Measurements from ENCODE around the gene CREBZF.
"Not testable (repeated sequence)": the region's sequence is repeated elsewhere in the genome, so short reads cannot be mapped to it uniquely, and the experiment has no call there.

The CREBZF gene

DNA sequence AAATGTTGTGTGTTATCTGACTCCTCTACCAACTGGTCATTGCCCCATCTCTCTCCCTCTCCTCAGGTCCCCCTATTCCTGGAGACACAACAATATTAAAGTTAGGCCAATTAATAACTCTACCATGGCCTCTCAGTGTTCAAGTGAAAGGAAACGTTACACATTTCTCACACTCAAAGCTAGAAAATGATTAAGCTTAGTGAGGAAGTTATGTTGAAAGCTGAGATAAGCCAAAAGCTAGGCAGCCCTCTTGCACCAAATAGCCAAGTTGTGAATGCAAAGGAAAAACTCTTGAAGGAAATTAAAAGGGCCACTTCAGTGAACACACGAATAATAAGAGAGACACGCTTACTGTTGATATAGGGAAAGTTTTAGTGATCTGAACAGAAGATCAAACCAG lies 44.7 kb downstream of the CREBZF start:
- no peak overlapping the region for H3K4me3 ChIP-seq (ENCODE audit: low read length)
- TF ChIP-seq, protein P1, sequence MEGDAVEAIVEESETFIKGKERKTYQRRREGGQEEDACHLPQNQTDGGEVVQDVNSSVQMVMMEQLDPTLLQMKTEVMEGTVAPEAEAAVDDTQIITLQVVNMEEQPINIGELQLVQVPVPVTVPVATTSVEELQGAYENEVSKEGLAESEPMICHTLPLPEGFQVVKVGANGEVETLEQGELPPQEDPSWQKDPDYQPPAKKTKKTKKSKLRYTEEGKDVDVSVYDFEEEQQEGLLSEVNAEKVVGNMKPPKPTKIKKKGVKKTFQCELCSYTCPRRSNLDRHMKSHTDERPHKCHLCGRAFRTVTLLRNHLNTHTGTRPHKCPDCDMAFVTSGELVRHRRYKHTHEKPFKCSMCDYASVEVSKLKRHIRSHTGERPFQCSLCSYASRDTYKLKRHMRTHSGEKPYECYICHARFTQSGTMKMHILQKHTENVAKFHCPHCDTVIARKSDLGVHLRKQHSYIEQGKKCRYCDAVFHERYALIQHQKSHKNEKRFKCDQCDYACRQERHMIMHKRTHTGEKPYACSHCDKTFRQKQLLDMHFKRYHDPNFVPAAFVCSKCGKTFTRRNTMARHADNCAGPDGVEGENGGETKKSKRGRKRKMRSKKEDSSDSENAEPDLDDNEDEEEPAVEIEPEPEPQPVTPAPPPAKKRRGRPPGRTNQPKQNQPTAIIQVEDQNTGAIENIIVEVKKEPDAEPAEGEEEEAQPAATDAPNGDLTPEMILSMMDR (IDR thresholded peaks at IDR 0.05; ENCODE audit: insufficient read depth, low read depth, low read length, missing control alignments), result no peak
- DNase-seq (ENCODE audit: low read depth), result no peak

DNA sequence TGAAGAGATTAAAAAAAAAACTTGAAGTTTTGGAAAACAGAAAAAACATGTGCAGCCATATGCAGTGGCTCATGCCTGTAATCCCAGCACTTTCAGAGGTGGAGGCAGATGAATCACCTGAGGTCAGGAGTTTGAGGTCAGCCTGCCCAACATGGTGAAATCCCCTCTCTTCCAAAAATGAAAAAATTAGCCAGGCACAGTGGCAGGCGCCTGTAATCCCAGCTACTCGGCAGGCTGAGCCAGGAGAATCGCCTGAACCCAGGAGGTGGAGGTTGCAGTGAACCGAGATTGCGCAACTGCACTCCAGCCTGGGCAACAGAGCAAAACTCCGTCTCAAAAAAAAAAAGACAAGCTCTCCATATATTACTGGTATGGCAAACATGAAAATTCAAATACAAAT lies 45.4 kb downstream of the CREBZF start:
- H3K4me3 ChIP-seq (ENCODE audit: low read length), result no peak overlapping the region
- TF ChIP-seq, protein P1 (IDR thresholded peaks at IDR 0.05; ENCODE audit: insufficient read depth, low read depth, low read length, missing control alignments), result no peak
- DNase-seq (ENCODE audit: low read depth), result no peak

DNA sequence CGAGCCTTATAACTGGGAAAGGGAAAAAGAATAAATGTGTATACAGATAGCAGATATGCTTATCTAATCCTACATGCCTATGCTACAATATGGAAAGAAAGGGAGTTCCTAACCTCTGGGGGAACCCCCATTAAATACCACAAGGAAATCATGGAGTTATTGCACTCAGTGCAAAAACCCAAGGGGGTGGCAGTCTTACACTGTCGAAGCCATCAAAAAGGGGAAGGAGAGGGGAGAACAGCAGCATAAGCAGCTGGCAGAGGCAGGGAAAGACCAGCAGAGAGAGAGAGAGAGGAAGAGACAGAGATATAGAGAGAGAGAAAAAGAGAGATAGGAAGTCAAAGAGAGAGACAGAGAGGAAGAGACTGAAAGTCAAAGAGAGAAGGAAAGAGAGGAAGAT lies 53.3 kb downstream of the CREBZF start:
- H3K4me3 ChIP-seq (ENCODE audit: low read length); DNase-seq (ENCODE audit: low read depth): not testable (repeated sequence)
